Stimulated activated CD8-positive, alpha-beta memory T cell treated with anti-CD3 and anti-CD28 coated beads, Interleukin-12 subunit alpha, Interleukin-12 subunit beta, amount 100 ng/mL, for 4 hours (primary cell): ENCODE measurements around the gene CLCA4.
"Not testable (repeated sequence)": the region's sequence is repeated elsewhere in the genome, so short reads cannot be mapped to it uniquely, and the experiment has no call there.

Source experiments
- DNase-seq: peaks from one replicate; pipeline ENCODE4 v3.0.0-alpha.2; 2020; ENCODE audit warnings: low read depth

CLCA4 gene

DNA sequence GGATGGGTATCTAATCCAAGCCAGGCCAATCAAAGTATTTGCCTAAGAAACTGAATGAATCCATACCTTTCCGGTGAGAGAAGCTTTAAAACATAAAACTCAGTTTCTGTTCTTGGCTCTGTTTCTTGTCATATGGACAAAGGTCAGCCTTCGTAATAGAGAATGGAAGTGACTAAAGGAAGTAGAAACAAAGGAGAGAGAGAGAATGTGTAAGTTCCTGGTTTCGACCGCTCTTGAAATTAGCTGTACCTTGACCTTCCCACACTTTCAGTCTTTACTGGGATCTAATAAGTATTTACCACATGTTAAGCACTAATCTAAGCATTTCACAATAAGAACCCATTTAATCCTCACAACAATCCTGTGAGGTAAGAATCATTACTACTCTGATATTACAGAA, 19.6 kb upstream of the CLCA4 start:
- DNase-seq, result no peak

DNA sequence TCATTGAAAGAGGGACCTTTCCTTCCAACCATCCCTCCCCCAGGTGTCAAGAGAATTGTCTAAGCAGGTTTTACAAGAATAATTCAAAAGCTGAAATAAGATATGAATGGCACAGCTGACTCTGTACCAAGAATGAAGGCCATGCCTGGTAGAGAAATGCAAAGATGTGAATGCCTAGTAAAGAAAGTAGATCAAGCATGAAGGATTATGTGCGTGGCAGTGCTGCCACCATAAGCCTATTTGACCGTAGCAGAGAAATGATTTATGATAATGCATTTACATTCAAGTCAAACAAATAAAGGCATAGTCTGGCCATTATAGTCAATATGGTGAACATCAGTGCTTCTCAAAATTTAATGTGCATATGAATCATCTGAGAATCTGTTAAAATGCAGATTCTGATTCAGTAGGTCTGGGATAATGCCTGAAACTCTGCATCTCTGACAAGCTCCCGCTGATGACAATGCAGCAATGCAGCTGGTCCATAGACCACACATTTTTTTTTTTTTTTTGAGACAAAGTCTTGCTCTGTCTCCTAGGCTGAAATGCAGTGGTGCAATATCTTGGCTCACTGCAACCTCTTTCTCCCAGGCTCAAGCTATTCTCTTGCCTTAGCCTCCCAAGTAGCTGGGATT, 16.6 kb upstream of the CLCA4 start:
- DNase-seq, result no peak

DNA sequence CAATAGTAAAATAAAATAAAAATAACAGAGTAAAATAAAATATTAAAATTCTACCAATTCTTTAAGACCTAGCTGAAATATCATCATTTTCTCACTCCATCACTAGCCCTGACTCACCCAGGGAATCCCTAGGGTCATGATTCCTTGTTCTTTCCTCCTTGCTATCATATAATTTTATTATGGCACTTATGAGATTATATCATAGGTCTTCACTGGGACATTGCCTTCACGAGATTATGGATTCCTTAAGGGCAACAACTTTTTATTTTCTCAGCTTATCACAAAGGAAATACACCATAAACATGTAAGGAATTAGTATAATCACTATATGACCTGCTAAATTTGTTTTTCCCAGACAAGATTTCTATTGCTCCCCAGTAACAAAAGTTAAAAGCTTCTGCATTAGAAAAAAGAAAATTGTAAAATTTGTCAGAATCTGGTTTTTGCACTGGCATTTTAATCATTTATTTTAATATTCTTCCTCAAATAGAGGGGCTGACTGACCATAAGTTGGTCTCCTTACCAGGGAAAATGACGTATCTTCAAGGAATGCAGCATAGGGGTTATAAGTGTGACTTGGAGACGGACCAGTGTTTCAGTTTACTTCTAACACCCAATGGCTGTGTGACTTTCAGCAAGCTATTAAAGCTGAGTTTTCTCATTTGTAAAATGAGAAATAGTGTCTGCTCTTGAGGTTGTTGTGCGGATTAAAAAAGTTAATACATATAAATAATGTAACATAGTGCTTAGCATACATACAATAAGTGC, 8.8 kb upstream of the CLCA4 start:
- DNase-seq, result no peak

DNA sequence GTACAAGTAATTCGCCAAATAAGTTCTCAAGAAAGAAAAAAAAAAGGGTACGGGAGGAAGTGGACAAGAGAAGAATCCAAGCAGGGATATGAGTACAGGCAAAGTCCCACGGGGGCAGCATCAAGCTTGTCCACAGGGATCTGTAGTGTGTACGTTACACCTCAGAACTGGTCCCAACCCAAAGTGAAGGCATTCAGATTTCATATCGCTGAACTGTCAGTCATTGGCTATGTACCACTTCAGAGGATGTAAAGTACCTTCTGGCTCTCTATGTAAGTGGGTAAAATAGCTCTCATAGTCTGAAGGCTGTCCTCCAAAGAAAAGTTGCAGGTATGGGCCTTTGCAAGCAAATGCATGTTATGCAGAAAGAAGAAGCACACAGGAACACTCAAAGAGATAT, 8.1 kb upstream of the CLCA4 start:
- DNase-seq, result no peak

DNA sequence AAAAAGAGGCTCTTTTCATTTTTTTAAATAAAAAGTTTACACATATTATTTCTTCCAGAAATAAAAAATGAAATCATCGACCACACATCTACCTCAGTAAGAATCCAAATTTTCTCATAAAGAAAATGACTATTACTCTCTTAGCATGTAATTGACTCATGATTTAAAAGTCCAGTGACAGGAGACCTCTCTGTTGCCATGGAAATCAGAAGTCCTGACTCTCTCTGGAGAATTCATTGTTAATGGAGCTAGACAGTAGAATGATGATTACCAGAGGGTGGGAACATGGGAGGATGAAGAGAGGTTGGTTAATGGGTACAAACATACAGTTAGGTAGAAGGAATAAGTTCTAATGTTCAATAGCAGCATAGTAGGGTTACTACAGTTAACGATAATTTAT, 5.0 kb upstream of the CLCA4 start:
- no peak for DNase-seq

DNA sequence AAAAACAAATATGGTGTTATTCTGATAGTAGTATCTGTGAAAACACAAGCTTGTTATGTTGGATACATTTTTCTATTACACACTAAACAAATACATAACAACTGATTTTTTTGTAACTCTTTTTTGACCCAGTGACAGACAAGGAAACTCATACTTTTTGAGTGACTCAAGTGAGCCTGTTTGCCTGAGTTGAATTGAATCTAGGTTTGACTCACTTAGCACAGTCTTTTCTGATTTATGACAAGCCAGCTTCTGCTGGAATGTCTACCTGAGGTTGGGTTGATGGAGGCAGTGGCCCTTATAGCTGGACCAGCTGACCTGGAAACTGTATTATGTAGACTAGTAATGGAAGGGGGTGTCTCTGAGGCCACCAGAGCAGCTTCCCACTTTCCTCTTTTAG, 4.2 kb upstream of the CLCA4 start:
- DNase-seq, result no peak

DNA sequence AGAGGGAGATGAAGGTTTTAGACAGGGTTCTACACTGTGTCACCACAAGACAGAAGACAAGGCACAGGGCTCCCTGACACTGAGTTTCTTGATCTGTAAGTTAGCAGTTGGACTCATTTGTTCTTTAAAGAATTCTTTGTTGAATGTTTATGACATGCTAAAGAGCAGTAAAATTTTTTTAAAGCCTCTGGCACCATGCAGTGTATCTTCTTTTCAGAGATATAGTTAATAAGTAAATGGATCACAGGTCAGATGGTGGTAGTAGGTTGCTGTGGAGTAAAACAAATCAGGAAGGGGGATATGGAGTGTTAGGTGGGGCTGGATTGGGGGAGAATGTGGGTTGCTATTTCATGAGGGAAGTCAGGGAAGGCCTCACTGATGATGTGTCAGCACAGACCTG, 2.0 kb downstream of the CLCA4 start:
- DNase-seq, result no peak

DNA sequence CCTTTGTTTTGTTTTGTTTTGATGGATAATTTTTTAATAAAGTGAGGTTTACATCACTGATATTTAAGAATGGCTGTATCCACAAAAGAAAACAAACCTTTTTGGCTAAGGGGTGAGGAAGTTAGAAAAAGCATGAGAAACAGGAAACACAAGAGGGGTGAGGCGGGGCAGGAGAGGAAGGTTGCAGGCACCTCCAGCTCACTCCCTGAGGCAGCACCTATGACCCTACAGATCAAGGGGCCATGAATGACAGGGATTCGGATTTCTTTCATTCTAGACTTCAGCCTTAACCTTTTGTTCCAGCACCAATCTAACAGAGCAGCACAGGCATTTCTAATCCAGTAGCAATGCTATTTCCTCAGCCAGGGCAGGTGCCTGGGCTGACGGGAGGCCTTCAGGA, 4.4 kb downstream of the CLCA4 start:
- no peak for DNase-seq

DNA sequence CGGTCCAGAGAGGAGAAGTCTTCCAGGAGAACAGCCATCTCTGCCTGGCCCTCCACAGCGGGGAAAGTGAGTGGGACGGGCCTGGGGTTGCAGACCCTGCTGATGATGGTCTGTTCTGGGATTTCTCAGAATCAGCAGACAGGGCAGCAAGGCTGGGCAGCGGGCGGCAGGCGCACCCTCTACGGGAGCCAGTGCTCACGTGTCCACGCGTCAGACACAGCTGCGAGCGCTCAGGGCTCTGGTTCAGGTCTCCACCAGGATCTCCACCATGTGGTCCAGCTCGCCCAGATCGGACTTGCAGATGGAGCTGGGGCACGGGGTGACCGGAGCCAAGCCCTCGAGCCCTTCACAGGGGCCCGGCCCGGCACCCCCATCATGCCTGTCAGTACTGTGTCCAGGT, 5.5 kb downstream of the CLCA4 start:
- DNase-seq, result no peak

DNA sequence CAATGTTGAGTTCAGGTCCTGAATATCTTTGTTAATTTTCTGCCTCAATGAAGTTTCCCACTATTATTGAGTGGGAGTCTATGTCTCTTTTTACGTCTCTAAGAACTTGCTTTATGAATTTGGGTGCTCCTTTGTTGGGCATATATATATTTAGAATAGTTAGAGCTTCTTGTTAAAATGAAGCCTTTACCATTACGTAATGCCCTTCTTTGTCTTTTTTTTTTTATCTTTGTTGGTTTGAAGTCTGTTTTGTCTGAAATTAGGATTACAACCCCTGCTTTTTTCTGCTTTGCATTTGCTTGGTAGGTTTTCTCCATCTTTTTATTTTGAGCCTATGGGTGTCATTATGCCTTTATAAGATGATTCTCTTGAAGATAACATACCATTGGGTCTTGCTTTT, 10.9 kb downstream of the CLCA4 start:
- no peak for DNase-seq

DNA sequence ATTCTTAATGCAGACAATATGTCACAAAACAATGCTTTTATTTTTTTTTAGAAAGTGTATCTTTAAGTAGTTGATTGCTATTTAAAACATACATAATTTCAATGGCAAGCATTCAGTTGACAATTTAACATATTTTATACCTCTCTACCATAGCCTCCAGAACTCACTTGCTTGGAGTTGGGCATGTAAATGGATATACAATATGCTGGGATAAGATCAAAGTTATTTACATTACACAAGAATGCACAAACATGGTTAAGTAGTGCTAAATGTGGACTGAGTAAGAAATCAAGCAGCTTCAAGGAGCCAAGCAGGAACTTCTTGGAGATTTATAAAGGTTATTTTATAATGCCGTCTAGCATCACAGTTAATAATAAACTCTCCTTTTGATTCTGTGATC, 17.0 kb downstream of the CLCA4 start:
- DNase-seq, result no peak

DNA sequence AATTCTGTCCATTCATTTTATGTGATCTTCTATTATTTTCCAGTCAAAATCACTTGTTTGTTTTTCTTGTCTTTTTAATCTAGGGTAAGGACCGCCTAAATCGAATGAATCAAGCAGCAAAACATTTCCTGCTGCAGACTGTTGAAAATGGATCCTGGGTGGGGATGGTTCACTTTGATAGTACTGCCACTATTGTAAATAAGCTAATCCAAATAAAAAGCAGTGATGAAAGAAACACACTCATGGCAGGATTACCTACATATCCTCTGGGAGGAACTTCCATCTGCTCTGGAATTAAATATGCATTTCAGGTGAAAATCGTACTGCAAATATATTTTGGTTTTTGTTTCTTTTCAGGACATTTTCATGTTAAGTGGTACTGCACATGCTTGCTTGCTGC, 20.5 kb downstream of the CLCA4 start:
- no peak for DNase-seq

DNA sequence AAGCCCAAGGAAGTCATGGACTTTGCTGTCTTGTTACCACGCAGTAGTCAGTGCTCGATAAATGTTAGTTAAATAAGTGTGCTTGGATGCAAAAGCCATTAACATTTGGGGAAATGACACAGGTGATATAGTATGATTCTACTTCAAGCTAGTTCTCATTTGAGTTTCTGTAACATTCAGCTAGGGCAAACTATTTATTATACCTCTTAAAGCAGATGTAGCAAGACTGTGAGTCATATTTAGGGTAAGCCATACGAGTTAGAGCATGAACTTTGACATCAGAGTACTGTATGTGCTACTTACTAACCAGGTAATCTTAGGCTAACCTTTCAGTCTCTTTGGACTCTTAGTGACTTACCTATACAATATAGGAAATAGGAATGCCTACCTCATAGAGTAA, 21.0 kb downstream of the CLCA4 start:
- DNase-seq, result no peak

DNA sequence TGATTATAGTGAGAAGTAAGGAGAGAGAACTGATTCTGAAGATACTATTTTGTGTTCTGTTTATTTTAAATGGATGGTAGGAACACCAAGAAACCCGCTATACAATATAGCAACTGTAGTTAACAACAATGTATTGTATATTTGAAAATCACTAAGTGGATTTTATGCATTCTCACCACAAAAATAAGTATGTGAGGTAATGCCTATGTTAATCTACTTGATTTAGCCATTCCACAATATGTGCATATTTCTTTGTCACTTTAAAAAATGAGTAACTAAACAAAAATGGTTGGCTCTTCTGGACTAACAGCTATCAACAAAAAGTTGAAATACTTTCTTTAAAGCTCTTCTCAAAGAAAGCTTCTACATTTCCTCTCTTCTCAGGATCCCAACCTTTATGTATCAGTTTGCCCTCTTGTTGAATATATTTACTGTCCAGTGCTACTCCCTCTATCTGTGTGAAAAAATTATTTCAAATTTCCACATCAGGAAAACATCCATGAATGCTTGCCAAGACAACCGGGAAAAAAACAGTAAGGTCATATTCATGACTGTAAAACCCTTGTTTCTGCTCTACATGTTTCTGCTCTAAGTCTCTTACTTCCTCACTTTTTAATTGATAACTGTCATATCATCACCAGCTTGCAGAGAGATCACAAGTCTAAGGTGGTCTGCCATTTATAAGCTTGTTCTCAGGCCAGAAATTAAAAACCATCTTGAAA, 27.0 kb downstream of the CLCA4 start:
- no peak for DNase-seq

DNA sequence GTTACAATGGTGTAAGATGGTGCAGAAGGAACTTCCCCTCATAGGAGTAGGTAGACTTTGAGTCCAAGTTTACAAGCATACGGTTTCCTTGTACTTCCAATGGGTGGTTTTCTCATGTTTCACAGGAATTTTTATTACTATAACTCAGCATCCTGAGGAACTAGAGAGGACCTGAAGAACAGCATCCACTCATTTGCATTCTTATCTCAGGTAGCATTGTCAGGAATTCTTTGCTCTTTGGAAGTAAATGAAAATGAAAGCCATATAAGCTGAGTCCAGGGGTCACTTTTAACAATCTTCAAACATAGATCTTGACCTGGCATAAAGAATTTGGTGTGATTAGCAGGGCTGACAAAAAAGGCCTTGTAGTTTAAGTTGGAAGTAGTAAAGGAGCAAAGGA, 34.4 kb downstream of the CLCA4 start:
- no peak for DNase-seq

DNA sequence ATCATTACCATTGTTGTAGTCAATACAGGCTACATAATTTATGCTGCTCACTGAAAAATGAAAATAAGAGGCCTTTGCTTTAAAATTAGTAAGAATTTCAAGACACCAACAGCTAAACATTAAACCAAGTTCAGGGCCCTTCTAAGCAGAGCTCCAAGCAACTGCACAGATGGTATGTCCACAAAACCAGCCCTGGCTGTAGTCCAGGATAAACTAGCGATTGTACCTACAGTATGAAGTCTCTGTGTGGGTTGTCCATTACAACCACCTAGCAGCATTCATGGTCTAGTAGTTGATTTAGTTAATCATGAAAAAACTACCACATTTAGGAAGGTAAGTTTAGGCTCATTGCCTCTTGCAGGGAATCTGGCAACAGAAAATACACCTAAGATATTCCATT, 35.3 kb downstream of the CLCA4 start:
- DNase-seq, result no peak

DNA sequence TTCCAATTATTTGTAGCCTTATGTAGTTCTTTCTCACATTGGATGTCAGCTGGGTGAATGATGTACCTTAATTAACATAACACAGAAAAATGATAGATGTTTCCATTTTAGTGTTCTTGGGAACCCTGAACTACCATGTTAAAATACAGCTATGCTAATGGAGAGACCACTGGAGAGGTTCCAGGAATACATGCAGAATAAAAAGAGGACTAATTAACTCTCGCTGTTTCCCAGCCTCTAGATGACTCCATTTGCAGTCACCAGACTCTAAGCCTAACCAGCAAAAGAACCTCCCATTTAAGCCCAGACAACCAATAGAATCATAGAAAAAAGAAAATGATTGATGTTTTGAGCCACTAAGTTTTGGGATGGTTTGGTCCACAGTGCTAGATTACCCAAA, 36.2 kb downstream of the CLCA4 start:
- no peak for DNase-seq

DNA sequence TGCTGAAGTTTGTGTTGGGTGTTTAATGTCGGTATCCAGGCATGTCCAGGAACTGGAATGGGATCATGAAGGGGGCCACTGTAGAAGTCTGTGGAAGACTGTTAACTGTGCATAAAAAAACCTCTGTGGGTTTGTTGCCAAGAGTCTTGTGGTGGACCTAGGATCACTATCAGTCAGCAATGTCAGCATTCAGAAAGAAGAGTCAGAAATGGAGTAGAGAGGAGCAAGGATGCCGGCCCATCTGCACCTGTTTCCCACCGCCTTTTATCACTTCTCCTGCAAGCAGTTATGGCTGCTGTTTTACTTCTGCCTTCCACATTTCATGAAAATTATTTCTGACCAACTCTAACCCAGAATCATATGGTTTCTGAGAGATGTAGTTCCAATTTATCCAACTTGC, 36.7 kb downstream of the CLCA4 start:
- DNase-seq, result no peak

DNA sequence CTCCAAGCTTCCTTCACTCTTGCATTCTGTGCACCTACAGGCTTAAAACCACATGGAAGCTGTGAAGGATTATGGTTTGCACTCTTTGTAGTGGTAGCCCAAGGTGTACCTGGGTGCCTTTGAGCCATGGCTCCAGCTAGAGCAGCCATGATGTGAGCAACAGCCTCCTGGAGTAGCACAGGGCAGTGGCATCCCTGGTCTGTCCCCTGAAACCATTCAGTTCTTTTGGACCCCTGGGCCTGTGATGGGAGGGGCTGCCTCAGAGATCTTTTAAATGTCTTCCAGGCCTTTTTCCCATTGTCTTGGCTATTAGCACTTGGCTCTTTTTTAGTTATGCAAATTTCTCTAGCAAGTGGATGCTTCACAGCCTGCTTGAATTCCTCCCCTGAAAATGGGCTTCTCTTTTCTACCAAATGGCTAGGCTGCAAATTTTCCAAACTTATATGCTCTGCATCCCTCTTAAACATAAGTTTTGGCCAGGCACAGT, 47.4 kb downstream of the CLCA4 start:
- DNase-seq, result no peak

DNA sequence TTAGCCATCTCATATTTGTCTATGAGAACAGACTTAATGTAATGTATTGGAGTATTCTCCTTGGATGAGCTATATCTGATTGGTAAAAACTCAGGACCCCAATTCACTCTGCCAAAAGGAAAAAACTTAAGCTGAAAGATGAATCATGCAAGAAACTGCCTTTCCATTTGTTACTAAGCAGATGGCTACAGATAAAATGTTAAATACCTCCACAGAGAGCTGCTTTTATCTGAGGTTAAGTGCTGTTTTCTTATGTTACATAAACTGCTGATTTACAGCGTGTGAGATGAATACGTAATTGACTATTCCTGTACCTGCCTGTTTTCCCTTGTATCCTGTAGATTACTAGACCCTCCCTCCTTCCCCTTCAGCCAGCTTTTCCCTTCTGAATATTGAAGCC, 49.3 kb downstream of the CLCA4 start:
- no peak for DNase-seq

DNA sequence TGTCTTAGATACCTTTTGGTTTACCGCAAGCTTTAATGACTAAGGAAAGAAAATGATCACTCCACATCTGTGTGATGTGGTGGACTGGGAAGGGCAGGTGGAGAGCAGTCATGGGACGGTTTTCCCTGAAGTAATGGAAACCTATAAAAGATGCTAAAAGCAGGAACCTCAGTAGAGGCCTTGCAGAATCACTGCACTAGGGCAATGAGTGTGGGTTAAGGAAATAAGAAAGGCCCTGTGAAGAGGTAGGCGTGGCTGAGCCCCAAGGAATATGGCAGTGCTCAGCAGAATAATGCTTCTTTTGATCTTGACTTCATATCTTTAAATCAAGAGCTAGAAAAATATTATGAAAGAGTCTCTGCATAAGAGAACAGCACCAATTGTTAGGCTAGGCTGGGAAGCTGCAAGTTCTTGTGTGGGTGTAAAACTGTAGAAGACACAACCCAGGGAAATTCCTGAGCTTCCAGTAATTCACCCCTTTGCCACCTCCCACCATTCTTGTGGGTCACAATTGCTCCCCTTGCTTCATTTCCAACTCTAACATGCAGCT, 49.9 kb downstream of the CLCA4 start:
- DNase-seq, result no peak

DNA sequence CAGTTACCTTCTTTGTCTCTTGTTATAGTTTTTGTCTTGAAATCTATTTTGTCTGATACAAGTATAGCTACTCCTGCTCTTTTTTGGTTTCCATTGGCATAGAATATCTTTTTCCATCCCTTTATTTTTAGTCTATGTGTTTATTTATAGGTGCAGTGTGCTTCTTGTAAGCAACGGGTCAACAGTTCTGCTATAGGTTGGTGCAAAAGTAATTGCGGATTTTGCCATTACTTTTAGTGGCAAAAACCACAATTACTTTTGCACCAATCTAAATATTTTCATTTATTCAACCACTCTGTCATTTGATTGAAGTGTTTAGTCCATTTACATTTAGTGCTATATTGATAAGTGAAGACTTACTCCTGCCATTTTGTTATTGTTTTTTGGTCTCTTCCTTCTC, 59.2 kb downstream of the CLCA4 start:
- not testable (repeated sequence) for DNase-seq

DNA sequence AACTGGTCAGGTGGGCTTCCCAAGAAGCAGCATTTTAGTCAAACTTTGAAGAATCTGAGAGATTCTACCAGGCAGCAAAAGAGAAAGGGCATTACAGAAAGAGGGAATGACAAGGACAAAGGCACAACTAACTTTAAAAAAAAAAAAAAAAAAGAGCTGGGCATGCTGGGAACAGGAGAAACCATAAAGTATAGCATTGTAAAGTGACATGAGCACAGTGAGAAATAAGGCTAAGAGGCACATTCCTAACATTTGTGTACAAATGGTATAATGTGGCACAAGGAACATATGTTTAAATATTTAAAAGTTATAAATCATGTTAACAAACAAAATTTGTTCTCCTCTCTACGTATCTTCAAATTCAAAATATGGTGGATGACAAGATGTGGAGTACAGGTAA, 69.6 kb downstream of the CLCA4 start:
- no peak for DNase-seq
